Peyer's patch (tissue), 4 donors: ENCODE results near the gene SASH3. TPM values are rescaled to one million over a fixed set of nuclear protein-coding genes. Genes with fewer than 3 reads are reported as not detected.

Source experiments
- DNase-seq, 3 donors: peaks; one replicate each; pipeline ENCODE4 v3.0.0-alpha.2; 2017 to 2019
- H3K27ac ChIP-seq, 4 donors: fragments of 200-600 bp; sonication (generic); one replicate each; pipeline ENCODE4 v1.5.1; 2016 to 2019
- H3K27me3 ChIP-seq, 2 donors: fragments of 200-600 bp; sonication (generic); one replicate each; pipeline ENCODE4 v1.5.1; 2019
- H3K36me3 ChIP-seq, 3 donors: fragments of 200-600 bp; sonication (generic); one replicate each; pipeline ENCODE4 v1.5.1; 2016 to 2019
- H3K4me1 ChIP-seq, 4 donors: fragments of 200-600 bp; sonication (generic); one replicate each; pipeline ENCODE4 v1.5.1; 2016 to 2019
- H3K4me3 ChIP-seq, 4 donors: fragments of 200-600 bp; sonication (generic); 1 replicate in 3 of 4; 2 replicates in 1 of 4; pipeline ENCODE4 v1.5.1; 2016 to 2019; ENCODE audit warnings: mild to moderate bottlenecking in 1 of 4
- H3K9me3 ChIP-seq, 4 donors: fragments of 200-600 bp; sonication (generic); one replicate each; pipeline ENCODE4 v1.5.1; 2016 to 2019; ENCODE audit warnings: mild to moderate bottlenecking in 1 of 4
- POLR2A ChIP-seq, 2 donors: fragments of 450-650 bp; IDR thresholded peaks; one replicate each; pipeline ENCODE4 v1.5.1; 2017; ENCODE audit warnings: antibody characterized with exemption in 2 of 2, mild to moderate bottlenecking in 2 of 2, moderate library complexity in 2 of 2
- total RNA-seq, 4 donors: library from RNA; depleted of rRNA; stranded (reverse); fragments of >200 nt; gene quantifications; one replicate each; pipeline ENCODE4 v1.1.0, GENCODE V29; 2016
- TF ChIP-seq, protein P1 (sequence below), 6 experiments: fragments of 450-650 bp in 4 of 6; fragments of 200-600 bp in 2 of 6; sonication (generic) in 1 of 6; IDR thresholded peaks; one replicate each; pipeline ENCODE4 v1.5.1; 2017 to 2019; ENCODE audit warnings: antibody characterized with exemption in 6 of 6, mild to moderate bottlenecking in 3 of 6, moderate library complexity in 1 of 6

The SASH3 gene
- total RNA-seq, 4 donors from 2014 or later: 2.2 to 45.4 (median 7.7) TPM

DNA sequence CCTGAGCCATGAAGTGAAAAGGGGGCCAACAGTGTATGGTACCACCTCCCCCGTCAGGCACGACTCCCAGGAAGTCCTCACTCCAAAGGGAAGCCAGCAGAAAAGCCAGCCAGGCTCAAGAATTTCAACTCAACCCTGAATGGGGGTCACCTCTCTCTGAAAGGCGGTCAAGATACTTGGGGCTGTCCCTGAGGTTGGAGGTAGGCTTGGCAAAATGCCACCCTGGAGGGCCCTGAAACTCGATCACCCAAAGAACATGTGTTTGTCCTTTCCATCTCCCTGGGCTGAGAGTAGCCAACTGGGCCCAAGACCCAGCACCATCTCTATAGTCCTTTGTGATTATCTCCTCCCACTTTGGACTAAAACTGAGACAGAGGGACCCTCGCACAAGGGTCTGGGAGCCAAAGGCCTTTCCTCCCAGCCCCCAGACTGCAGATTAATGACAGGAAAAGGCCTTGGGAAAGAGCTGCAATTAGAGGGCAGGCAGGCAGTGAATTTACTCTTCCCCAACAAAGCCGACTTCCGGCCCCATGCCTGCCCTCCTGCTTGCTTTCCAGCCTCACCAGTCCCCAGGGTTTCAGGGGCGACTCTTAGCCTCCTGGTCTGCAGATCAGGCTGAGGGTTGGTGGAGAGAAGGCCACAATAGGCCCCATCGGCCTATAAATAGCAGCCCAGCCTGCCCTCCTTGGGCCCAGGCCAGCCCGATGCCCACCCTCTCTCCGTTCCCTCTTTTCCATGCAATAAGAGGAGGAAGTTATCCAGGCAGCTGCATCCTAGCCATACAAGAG, 5.6 kb downstream of the SASH3 start:
- H3K4me3 ChIP-seq: peak overlapping the region in 1 of 4 donors; percentile 9
- H3K4me1 ChIP-seq: peaks cover 0 to 7% (median 0%) of the 10 kb centered on the region in 4 donors
- H3K9me3 ChIP-seq: no peaks in the 10 kb centered on the region
- TF ChIP-seq POLR2A (IDR thresholded peaks at IDR 0.05): no peak
- TF ChIP-seq, protein P1, sequence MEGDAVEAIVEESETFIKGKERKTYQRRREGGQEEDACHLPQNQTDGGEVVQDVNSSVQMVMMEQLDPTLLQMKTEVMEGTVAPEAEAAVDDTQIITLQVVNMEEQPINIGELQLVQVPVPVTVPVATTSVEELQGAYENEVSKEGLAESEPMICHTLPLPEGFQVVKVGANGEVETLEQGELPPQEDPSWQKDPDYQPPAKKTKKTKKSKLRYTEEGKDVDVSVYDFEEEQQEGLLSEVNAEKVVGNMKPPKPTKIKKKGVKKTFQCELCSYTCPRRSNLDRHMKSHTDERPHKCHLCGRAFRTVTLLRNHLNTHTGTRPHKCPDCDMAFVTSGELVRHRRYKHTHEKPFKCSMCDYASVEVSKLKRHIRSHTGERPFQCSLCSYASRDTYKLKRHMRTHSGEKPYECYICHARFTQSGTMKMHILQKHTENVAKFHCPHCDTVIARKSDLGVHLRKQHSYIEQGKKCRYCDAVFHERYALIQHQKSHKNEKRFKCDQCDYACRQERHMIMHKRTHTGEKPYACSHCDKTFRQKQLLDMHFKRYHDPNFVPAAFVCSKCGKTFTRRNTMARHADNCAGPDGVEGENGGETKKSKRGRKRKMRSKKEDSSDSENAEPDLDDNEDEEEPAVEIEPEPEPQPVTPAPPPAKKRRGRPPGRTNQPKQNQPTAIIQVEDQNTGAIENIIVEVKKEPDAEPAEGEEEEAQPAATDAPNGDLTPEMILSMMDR (IDR thresholded peaks at IDR 0.05): no peak
- H3K27ac ChIP-seq: peak overlapping the region in 2 of 4 donors; percentile 35 to 72
- H3K36me3 ChIP-seq: no peaks in the 10 kb centered on the region
- DNase-seq: no peak
- no peaks in the 10 kb centered on the region for H3K27me3 ChIP-seq

DNA sequence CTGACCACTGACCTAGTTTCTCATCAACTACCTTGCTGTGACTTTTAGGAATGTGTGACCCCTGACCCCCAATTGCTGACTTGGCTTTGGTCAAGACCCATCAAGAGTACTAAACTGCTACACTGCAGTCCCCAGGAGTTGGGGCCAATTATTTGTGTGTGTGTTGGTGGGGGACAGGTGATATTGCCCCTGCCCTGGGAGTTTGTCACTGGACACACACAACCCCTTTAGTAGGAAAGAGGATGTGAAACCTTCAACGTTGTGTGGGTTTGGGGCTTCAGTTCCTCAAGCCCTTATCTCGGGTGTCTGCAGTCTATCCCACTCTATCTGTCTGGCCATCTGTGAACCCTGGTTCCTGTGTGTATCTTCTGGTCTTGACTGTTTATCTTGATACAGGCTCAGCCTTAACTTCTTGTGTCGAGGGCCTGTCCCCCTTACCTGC, 6.5 kb downstream of the SASH3 start:
- TF ChIP-seq, protein P1 (IDR thresholded peaks at IDR 0.05): no peak
- TF ChIP-seq POLR2A (IDR thresholded peaks at IDR 0.05): no peak
- Histone ChIP-seq H3K36me3 (no peaks in the 10 kb centered on the region), H3K27ac (peak overlapping the region in 1 of 4 donors; percentile 72), H3K4me1 (peaks cover 0 to 7% (median 0%) of the 10 kb centered on the region in 4 donors), H3K4me3 (peak overlapping the region in 1 of 4 donors; percentile 20), H3K27me3 (no peaks in the 10 kb centered on the region), H3K9me3 (no peaks in the 10 kb centered on the region)
- DNase-seq: peak in 2 of 3 donors; percentile 61 to 68

DNA sequence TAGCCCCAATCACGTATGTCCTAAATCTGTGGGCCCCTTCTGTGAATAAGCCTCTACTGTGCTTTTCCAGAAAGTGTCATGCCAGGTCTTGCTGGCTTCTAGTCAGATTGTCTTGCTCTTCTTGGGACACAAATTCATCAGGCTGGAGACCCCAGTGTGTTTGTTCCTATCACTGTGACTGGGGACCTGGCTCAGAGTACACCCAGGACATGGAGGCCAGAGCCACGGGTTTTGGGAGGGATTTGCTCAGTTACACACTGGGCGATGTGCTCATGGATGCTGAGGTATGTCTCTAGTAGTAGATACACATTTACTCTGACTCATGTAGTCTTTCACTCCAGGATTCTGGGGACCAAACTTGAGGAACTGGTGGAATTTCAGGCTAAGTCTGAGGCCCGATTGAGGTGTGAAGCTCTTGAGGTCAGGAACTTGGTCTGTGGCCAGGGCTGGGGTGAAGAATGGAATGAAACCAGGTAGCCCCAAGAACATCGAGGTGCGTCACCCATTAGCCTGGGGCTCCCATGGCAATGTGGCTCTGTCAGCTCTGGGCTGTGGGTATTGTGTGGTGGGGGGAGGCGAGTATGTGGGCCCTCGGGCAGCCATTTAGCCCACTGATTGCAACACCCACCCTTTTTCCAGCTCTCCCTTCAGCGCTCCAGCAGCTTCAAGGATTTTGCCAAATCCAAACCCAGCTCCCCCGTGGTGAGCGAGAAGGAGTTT, 7.7 kb downstream of the SASH3 start:
- TF ChIP-seq, protein P1 (IDR thresholded peaks at IDR 0.05): no peak
- no peak for TF ChIP-seq POLR2A (IDR thresholded peaks at IDR 0.05)
- no peaks in the 10 kb centered on the region for H3K9me3 ChIP-seq
- no peak overlapping the region for H3K4me3 ChIP-seq
- H3K27ac ChIP-seq: peak overlapping the region in 1 of 4 donors; percentile 72
- no peak for DNase-seq
- peaks cover 0 to 7% (median 0%) of the 10 kb centered on the region in 4 donors for H3K4me1 ChIP-seq
- H3K27me3 ChIP-seq: no peaks in the 10 kb centered on the region
- no peaks in the 10 kb centered on the region for H3K36me3 ChIP-seq

DNA sequence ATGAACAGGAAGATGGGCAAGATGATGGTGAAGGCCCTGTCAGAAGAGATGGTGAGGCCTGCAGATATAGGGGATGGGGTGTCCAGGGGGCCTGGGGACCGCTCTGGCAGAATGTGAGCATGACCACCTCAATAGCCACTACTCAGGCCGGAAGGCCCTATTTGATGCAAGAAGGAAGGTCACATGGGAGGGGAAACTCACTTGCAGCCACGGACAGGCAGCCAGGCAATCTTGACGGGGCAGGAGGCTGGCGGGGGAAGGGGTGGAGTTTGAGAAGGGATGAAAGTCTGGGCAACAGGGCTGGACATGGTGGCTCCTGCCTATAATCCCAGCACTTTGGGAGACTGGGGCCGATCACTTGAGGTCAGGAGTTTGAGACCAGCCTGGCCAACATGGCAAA, 8.8 kb downstream of the SASH3 start:
- no peak for TF ChIP-seq POLR2A (IDR thresholded peaks at IDR 0.05)
- TF ChIP-seq, protein P1 (IDR thresholded peaks at IDR 0.05): no peak
- no peak for DNase-seq
- H3K9me3 ChIP-seq: no peaks in the 10 kb centered on the region
- no peak overlapping the region for H3K27ac ChIP-seq
- H3K4me3 ChIP-seq: no peak overlapping the region
- H3K36me3 ChIP-seq: no peaks in the 10 kb centered on the region
- no peaks in the 10 kb centered on the region for H3K27me3 ChIP-seq
- H3K4me1 ChIP-seq: peaks cover 0 to 7% (median 0%) of the 10 kb centered on the region in 4 donors

DNA sequence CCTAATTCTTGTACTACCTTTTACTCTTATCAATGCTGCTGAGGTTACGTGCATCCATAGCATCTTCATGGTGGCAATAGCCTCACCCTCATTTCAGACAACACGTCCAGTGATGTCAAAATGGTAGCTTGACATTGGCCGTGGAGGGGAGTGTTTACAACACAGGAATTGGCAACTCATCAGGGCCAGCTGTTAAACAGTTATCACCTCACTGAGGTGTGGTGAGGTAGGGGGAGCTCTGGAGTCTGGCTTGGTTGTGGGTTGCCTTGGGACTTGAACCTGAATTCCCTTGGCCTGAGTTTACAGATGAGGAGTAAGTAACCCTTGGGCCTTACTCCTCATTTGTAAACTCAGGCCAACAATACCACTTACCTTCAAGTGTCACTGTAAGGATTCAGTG, 10.4 kb downstream of the SASH3 start:
- Histone ChIP-seq H3K9me3 (no peaks in the 10 kb centered on the region), H3K4me3 (no peak overlapping the region), H3K36me3 (no peaks in the 10 kb centered on the region), H3K4me1 (peaks cover 0 to 6% (median 0%) of the 10 kb centered on the region in 4 donors), H3K27me3 (no peaks in the 10 kb centered on the region), H3K27ac (no peak overlapping the region)
- no peak for DNase-seq
- no peak for TF ChIP-seq POLR2A (IDR thresholded peaks at IDR 0.05)
- TF ChIP-seq, protein P1 (IDR thresholded peaks at IDR 0.05): no peak
